ENCODE results near the gene TRIM56. TPM values are rescaled to one million over a fixed set of nuclear protein-coding genes. Genes with fewer than 3 reads are reported as not detected.

The TRIM56 gene
- total and polyA plus RNA-seq, 2 of the 13 experiments (the other 11 are each of a cell fraction or from before 2014, with no cell fraction given) = 3.2 to 7.1 TPM

DNA sequence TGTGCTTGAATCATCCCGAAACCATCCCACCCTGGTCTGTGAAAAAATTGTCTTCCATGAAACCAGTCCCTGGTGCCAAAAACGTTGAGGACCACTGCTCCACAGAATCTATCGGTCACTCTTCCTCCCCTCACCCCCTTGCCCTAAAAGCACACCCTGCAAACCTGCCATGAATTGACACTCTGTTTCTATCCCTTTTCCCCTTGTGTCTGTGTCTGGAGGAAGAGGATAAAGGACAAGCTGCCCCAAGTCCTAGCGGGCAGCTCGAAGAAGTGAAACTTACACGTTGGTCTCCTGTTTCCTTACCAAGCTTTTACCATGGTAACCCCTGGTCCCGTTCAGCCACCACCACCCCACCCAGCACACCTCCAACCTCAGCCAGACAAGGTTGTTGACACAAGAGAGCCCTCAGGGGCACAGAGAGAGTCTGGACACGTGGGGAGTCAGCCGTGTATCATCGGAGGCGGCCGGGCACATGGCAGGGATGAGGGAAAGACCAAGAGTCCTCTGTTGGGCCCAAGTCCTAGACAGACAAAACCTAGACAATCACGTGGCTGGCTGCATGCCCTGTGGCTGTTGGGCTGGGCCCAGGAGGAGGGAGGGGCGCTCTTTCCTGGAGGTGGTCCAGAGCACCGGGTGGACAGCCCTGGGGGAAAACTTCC is 40.8 kb downstream of the TRIM56 start (continued):
- TF ChIP-seq POLR2AphosphoS2 (IDR thresholded peaks at IDR 0.05; ENCODE audit: low read depth, low read length) (no peak), STAT5B (CRISPR knock-in tag; IDR thresholded peaks at IDR 0.05) (no peak), ZNF549 (CRISPR knock-in tag; IDR thresholded peaks at IDR 0.05) (no peak), FIP1L1 (IDR thresholded peaks at IDR 0.05; ENCODE audit: borderline replicate concordance, insufficient read depth, low read depth, low read length) (no peak), REST (IDR thresholded peaks at IDR 0.05; ENCODE audit: borderline replicate concordance in 1 of 2, low read depth in 1 of 2, low read length in 2 of 2) (0 out of 4 replicates have a peak, but pooled peaks of 1 of the 2 experiments have one; percentile 33), AGO1 (IDR thresholded peaks at IDR 0.05; ENCODE audit: low read depth, low read length, poor library complexity, severe bottlenecking) (no peak), ZNF660 (CRISPR knock-in tag; IDR thresholded peaks at IDR 0.05; ENCODE audit: borderline replicate concordance, low read depth) (no peak), ZFP37 (CRISPR knock-in tag; IDR thresholded peaks at IDR 0.05; ENCODE audit: borderline replicate concordance) (peak; percentile 25; the same call in 1 of the 2 replicates), ZSCAN9 (CRISPR knock-in tag; IDR thresholded peaks at IDR 0.05; ENCODE audit: borderline replicate concordance) (no peak), ZNF17 (CRISPR knock-in tag; IDR thresholded peaks at IDR 0.05) (no peak), NCOA2 (CRISPR knock-in tag; IDR thresholded peaks at IDR 0.05) (no peak)
- TF ChIP-seq, protein P1, sequence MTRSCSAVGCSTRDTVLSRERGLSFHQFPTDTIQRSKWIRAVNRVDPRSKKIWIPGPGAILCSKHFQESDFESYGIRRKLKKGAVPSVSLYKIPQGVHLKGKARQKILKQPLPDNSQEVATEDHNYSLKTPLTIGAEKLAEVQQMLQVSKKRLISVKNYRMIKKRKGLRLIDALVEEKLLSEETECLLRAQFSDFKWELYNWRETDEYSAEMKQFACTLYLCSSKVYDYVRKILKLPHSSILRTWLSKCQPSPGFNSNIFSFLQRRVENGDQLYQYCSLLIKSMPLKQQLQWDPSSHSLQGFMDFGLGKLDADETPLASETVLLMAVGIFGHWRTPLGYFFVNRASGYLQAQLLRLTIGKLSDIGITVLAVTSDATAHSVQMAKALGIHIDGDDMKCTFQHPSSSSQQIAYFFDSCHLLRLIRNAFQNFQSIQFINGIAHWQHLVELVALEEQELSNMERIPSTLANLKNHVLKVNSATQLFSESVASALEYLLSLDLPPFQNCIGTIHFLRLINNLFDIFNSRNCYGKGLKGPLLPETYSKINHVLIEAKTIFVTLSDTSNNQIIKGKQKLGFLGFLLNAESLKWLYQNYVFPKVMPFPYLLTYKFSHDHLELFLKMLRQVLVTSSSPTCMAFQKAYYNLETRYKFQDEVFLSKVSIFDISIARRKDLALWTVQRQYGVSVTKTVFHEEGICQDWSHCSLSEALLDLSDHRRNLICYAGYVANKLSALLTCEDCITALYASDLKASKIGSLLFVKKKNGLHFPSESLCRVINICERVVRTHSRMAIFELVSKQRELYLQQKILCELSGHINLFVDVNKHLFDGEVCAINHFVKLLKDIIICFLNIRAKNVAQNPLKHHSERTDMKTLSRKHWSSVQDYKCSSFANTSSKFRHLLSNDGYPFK (CRISPR knock-in tag; IDR thresholded peaks at IDR 0.05; ENCODE audit: borderline replicate concordance) = no peak
- TF ChIP-seq, protein P2, sequence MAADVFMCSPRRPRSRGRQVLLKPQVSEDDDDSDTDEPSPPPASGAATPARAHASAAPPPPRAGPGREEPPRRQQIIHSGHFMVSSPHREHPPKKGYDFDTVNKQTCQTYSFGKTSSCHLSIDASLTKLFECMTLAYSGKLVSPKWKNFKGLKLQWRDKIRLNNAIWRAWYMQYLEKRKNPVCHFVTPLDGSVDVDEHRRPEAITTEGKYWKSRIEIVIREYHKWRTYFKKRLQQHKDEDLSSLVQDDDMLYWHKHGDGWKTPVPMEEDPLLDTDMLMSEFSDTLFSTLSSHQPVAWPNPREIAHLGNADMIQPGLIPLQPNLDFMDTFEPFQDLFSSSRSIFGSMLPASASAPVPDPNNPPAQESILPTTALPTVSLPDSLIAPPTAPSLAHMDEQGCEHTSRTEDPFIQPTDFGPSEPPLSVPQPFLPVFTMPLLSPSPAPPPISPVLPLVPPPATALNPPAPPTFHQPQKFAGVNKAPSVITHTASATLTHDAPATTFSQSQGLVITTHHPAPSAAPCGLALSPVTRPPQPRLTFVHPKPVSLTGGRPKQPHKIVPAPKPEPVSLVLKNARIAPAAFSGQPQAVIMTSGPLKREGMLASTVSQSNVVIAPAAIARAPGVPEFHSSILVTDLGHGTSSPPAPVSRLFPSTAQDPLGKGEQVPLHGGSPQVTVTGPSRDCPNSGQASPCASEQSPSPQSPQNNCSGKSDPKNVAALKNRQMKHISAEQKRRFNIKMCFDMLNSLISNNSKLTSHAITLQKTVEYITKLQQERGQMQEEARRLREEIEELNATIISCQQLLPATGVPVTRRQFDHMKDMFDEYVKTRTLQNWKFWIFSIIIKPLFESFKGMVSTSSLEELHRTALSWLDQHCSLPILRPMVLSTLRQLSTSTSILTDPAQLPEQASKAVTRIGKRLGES (CRISPR knock-in tag; IDR thresholded peaks at IDR 0.05; ENCODE audit: borderline replicate concordance) = peak; percentile 87; the same call in 1 of the 2 replicates
- TF ChIP-seq, protein P3, sequence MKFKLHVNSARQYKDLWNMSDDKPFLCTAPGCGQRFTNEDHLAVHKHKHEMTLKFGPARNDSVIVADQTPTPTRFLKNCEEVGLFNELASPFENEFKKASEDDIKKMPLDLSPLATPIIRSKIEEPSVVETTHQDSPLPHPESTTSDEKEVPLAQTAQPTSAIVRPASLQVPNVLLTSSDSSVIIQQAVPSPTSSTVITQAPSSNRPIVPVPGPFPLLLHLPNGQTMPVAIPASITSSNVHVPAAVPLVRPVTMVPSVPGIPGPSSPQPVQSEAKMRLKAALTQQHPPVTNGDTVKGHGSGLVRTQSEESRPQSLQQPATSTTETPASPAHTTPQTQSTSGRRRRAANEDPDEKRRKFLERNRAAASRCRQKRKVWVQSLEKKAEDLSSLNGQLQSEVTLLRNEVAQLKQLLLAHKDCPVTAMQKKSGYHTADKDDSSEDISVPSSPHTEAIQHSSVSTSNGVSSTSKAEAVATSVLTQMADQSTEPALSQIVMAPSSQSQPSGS (CRISPR knock-in tag; IDR thresholded peaks at IDR 0.05) = no peak
